KMS-11 (cell line): ENCODE measurements around the gene POGZ.

Experiments
- H2AFZ ChIP-seq: fragments of 200-600 bp; sonication (generic); 2 replicates; pipeline ENCODE4 v1.6.1; 2016; ENCODE audit warnings: antibody characterized with exemption, mixed run types, low read depth
- H3K27ac ChIP-seq: fragments of 200-600 bp; sonication (generic); 2 replicates; pipeline ENCODE4 v1.6.1; 2016; ENCODE audit warnings: mild to moderate bottlenecking, mixed run types
- H3K27me3 ChIP-seq: fragments of 200-600 bp; sonication (generic); 2 replicates; pipeline ENCODE4 v1.6.1; 2017; ENCODE audit warnings: mild to moderate bottlenecking, low read depth, mixed run types, moderate library complexity; ENCODE audit not compliant: insufficient read depth
- H3K36me3 ChIP-seq: fragments of 200-600 bp; sonication (generic); 2 replicates; pipeline ENCODE4 v1.6.1; 2017; ENCODE audit warnings: mild to moderate bottlenecking, mixed run types; ENCODE audit not compliant: insufficient read depth
- H3K4me1 ChIP-seq: fragments of 200-600 bp; sonication (generic); 2 replicates; pipeline ENCODE4 v1.6.1; 2016; ENCODE audit warnings: mild to moderate bottlenecking, low read depth, mixed run types; ENCODE audit not compliant: poor library complexity, severe bottlenecking
- H3K4me2 ChIP-seq: fragments of 200-600 bp; sonication (generic); 2 replicates; pipeline ENCODE4 v1.7.0; 2016; ENCODE audit warnings: mild to moderate bottlenecking, mixed run types
- H3K4me3 ChIP-seq: fragments of 200-600 bp; sonication (generic); IDR thresholded peaks from 2 replicates; pipeline ENCODE4 v1.6.1; 2017; ENCODE audit warnings: low read depth, low read length, mixed read lengths; ENCODE audit not compliant: insufficient read depth
- H3K79me2 ChIP-seq: fragments of 200-600 bp; sonication (generic); 2 replicates; pipeline ENCODE4 v1.6.1; 2016; ENCODE audit warnings: low read depth, mixed run types; ENCODE audit not compliant: insufficient read depth
- H3K9ac ChIP-seq: fragments of 200-600 bp; sonication (generic); 2 replicates; pipeline ENCODE4 v1.6.1; 2016; ENCODE audit warnings: mild to moderate bottlenecking, mixed run types
- H4K20me1 ChIP-seq: fragments of 200-600 bp; sonication (generic); 2 replicates; pipeline ENCODE4 v1.6.1; 2016; ENCODE audit warnings: mild to moderate bottlenecking, mixed run types; ENCODE audit not compliant: insufficient read depth
- CTCF ChIP-seq: fragments of 200-600 bp; sonication (generic); conservative IDR thresholded peaks from 2 replicates; pipeline ENCODE4 v1.6.1; 2017; ENCODE audit warnings: low read depth, mild to moderate bottlenecking, antibody characterized with exemption, low read length, moderate library complexity, mixed read lengths

Gene POGZ

GRCh38 chr1:151457911-151458801, 1.1 kb downstream of the POGZ start:
- Histone ChIP-seq H3K4me2 (peak overlapping the region; percentile 43), H3K36me3 (no peaks in the 10 kb centered on the region), H4K20me1 (no peaks in the 10 kb centered on the region; the same call in 1 of the 2 replicates), H3K27ac (peak overlapping the region; percentile 76), H2AFZ (peak overlapping the region; percentile 51), H3K27me3 (no peaks in the 10 kb centered on the region; the same call in 1 of the 2 replicates), H3K4me1 (peaks cover 37% of the 10 kb centered on the region), H3K9ac (peak overlapping the region; percentile 71), H3K79me2 (peaks cover 55% of the 10 kb centered on the region), H3K4me3 (peak overlapping the region; percentile 99)
- 0 out of 2 replicates have a peak, but pooled peaks have one; percentile 13 for TF ChIP-seq CTCF

GRCh38 chr1:151455966-151456365, 3.3 kb downstream of the POGZ start:
- H2AFZ ChIP-seq, result no peak overlapping the region
- H3K9ac ChIP-seq, result no peak overlapping the region
- H3K27ac ChIP-seq, result no peak overlapping the region
- H3K27me3 ChIP-seq, result no peaks in the 10 kb centered on the region
- no peaks in the 10 kb centered on the region; the same call in 1 of the 2 replicates for H4K20me1 ChIP-seq
- no peak overlapping the region for H3K4me2 ChIP-seq
- H3K4me3 ChIP-seq, result no peak overlapping the region
- peaks cover 76% of the 10 kb centered on the region for H3K79me2 ChIP-seq
- no peaks in the 10 kb centered on the region for H3K36me3 ChIP-seq
- TF ChIP-seq CTCF, result no peak
- H3K4me1 ChIP-seq, result peaks cover 37% of the 10 kb centered on the region

DNA sequence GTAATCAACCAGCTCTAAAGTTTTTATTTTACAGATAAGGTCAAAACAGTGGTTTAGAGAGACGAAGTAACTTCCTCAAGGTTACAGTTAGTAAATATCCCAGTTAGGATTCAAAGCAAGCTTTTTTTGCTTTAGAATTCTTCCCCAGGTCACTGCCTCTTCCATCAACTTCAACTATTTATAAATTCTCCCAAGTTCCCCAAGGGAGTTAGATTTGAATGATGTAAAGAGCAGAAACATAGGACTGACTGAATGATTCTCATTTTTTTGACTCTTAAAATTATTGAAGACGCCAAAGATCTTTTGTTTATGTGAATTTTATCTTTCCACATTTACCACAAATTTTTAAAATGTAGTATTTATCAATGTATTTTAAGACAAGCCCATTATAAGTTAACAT, 4.1 kb downstream of the POGZ start:
- Histone ChIP-seq H3K27ac (no peak overlapping the region), H4K20me1 (no peaks in the 10 kb centered on the region; the same call in 1 of the 2 replicates), H3K4me3 (no peak overlapping the region), H3K36me3 (no peaks in the 10 kb centered on the region), H3K4me1 (peaks cover 34% of the 10 kb centered on the region), H3K9ac (no peak overlapping the region), H3K4me2 (no peak overlapping the region), H2AFZ (no peak overlapping the region), H3K79me2 (peaks cover 83% of the 10 kb centered on the region), H3K27me3 (no peaks in the 10 kb centered on the region)
- no peak for TF ChIP-seq CTCF

GRCh38 chr1:151447696-151448095, 11.6 kb downstream of the POGZ start:
- Histone ChIP-seq H3K27ac (no peak overlapping the region), H3K9ac (no peak overlapping the region), H3K27me3 (no peaks in the 10 kb centered on the region), H3K4me3 (no peak overlapping the region), H4K20me1 (peaks cover 38% of the 10 kb centered on the region), H3K79me2 (peaks cover 97% of the 10 kb centered on the region), H3K4me1 (peaks cover 41% of the 10 kb centered on the region), H3K36me3 (no peaks in the 10 kb centered on the region), H2AFZ (no peak overlapping the region), H3K4me2 (no peak overlapping the region)
- no peak for TF ChIP-seq CTCF
